Hypothalamus (tissue), 51 donors: ENCODE data around the gene FXYD4.
"Not testable (repeated sequence)": the region's sequence is repeated elsewhere in the genome, so short reads cannot be mapped to it uniquely, and the experiment has no call there.

Experiments used
- DNase-seq, 51 donors: peaks; one replicate each; lab custom pipeline; 2025; lab: John Stamatoyannopoulos, UW

FXYD4 gene

GRCh38 chr10:43409385-43410109, 38.1 kb downstream of the FXYD4 start:
- peak in 6 of 51 donors; percentile 9 to 64 (median 34) for DNase-seq

- no peak for DNase-seq
Measured at GRCh38 chr10:43410345-43410744, 38.9 kb downstream of the FXYD4 start.

GRCh38 chr10:43411536-43411935, 40.1 kb downstream of the FXYD4 start:
- DNase-seq: no peak

GRCh38 chr10:43415544-43415943, 44.1 kb downstream of the FXYD4 start:
- no peak for DNase-seq

GRCh38 chr10:43417950-43418768, 46.7 kb downstream of the FXYD4 start:
- DNase-seq: peak in 4 of 51 donors; percentile 2 to 15 (median 8)

GRCh38 chr10:43419997-43420368, 48.5 kb downstream of the FXYD4 start:
- peak in 1 of 51 donors; percentile 65 for DNase-seq

- DNase-seq: peak; percentile 19 to 92 (median 77)
Measured at GRCh38 chr10:43420369-43421200, 49.1 kb downstream of the FXYD4 start.

GRCh38 chr10:43421201-43421507, 49.7 kb downstream of the FXYD4 start:
- DNase-seq: no peak

- DNase-seq: no peak
Measured at GRCh38 chr10:43421519-43421918, 50.1 kb downstream of the FXYD4 start.

GRCh38 chr10:43421944-43422343, 50.5 kb downstream of the FXYD4 start:
- not testable (repeated sequence) for DNase-seq

GRCh38 chr10:43424416-43424815, 53.0 kb downstream of the FXYD4 start:
- no peak for DNase-seq
